DOHH2 (cell line): ENCODE results near the gene ACSBG1.

Source experiments
- CTCF ChIP-seq: fragments of 200-600 bp; sonication (generic); IDR thresholded peaks from one replicate; pipeline ENCODE4 v1.5.1; 2014; ENCODE audit warnings: antibody characterized with exemption, mild to moderate bottlenecking, low read depth, low read length; ENCODE audit not compliant: poor library complexity, severe bottlenecking
- EZH2phosphoT487 ChIP-seq: fragments of 200-600 bp; sonication (generic); IDR thresholded peaks from 2 replicates; pipeline ENCODE4 v1.6.1; 2017; ENCODE audit warnings: borderline replicate concordance, mild to moderate bottlenecking, antibody characterized with exemption, low read length, moderate library complexity, mixed read lengths

- TF ChIP-seq CTCF (no peak), EZH2phosphoT487 (no peak)
Observed at GRCh38 chr15:78193731-78194567, 40.4 kb downstream of the ACSBG1 start.
